Measurements from ENCODE around the gene AASDHPPT. TPM values are rescaled to one million over a fixed set of nuclear protein-coding genes. Genes with fewer than 3 reads are reported as not detected.

Gene AASDHPPT
- total RNA-seq, 1 experiment from 2014 or later, result 59.5 TPM

GRCh38 chr11:106043540-106043939 is 33.9 kb upstream of the AASDHPPT start:
- POLR2A ChIA-PET, result no interaction called here
- no peak overlapping the region for H3K4me2 ChIP-seq (ENCODE audit: low read length)
- H3K9me3 ChIP-seq (ENCODE audit: control insufficient read depth in 1 of 2, insufficient read depth in 1 of 2, low read depth in 1 of 2, low read length in 2 of 2), result no peaks in the 10 kb centered on the region
- H4K20me1 ChIP-seq (ENCODE audit: insufficient read depth), result no peaks in the 10 kb centered on the region
- no peak overlapping the region for H3K4me3 ChIP-seq (replicated peaks in 1 of 2; ENCODE audit: low read depth in 1 of 2, low read length in 2 of 2)
- RAD21 ChIA-PET (ENCODE audit: low non-redundant PET in 1 of 2, low total read pairs in 2 of 2, uncharacterized antibody in 2 of 2, unreplicated experiment in 2 of 2), result no interaction called here
- no peaks in the 10 kb centered on the region for H3K9me2 ChIP-seq (ENCODE audit: insufficient read depth)
- H3K4me1 ChIP-seq (ENCODE audit: control insufficient read depth in 1 of 2, insufficient read depth in 2 of 2, low read length in 2 of 2), result no peaks in the 10 kb centered on the region
- no peaks in the 10 kb centered on the region for H3K36me3 ChIP-seq (ENCODE audit: control insufficient read depth in 1 of 2, insufficient read depth in 2 of 2, low read length in 2 of 2)
- ATAC-seq (no peak), DNase-seq (ENCODE audit: low read depth, low spot score) (no peak)
- intact Hi-C loops (cut with micrococcal nuclease), result no loop called here
- no peak overlapping the region for H2AFZ ChIP-seq (ENCODE audit: low read depth, low read length, poor library complexity, severe bottlenecking)
- H3K79me2 ChIP-seq (ENCODE audit: insufficient read depth, low read length), result no peaks in the 10 kb centered on the region
- TF ChIP-seq SP1 (IDR thresholded peaks at IDR 0.05; ENCODE audit: low read depth) (no peak), FOSL1 (IDR thresholded peaks at IDR 0.05; ENCODE audit: low read depth) (no peak), ZFX (IDR thresholded peaks at IDR 0.05) (no peak), TCF7L2 (IDR thresholded peaks at IDR 0.05; ENCODE audit: borderline replicate concordance, extremely low read depth, insufficient read depth, insufficient read length) (no peak), CTCF (IDR thresholded peaks at IDR 0.05 in 2 of 3, conservative IDR thresholded peaks at IDR 0.05 in 1 of 3; ENCODE audit: borderline replicate concordance in 1 of 3, insufficient read depth in 1 of 3, low read depth in 2 of 3, low read length in 2 of 3) (no peak), POLR2A (IDR thresholded peaks at IDR 0.05; ENCODE audit: borderline replicate concordance, extremely low read depth, insufficient read depth, insufficient read length) (no peak), CEBPB (IDR thresholded peaks at IDR 0.05; ENCODE audit: low read depth) (no peak), ATF3 (IDR thresholded peaks at IDR 0.05) (no peak), MAX (IDR thresholded peaks at IDR 0.05) (no peak), EGR1 (IDR thresholded peaks at IDR 0.05; ENCODE audit: low read depth) (no peak), JUND (IDR thresholded peaks at IDR 0.05) (no peak), ZNF274 (IDR thresholded peaks at IDR 0.05; ENCODE audit: low read depth, low read length) (no peak), CBX3 (IDR thresholded peaks at IDR 0.05; ENCODE audit: low read depth) (no peak), YY1 (IDR thresholded peaks at IDR 0.05; ENCODE audit: extremely low read depth, insufficient replicate concordance, low read depth, low read length) (no peak), ZBTB33 (IDR thresholded peaks at IDR 0.05; ENCODE audit: extremely low read depth, insufficient replicate concordance, low read length) (no peak), EZH2phosphoT487 (IDR thresholded peaks at IDR 0.05; ENCODE audit: borderline replicate concordance) (no peak)
- no TSS peak for BruUV-seq (replicated peaks)
- H3K27me3 ChIP-seq (ENCODE audit: insufficient read depth, low read length), result no peaks in the 10 kb centered on the region
- no peak overlapping the region for H3K9ac ChIP-seq (ENCODE audit: low read length)
- H3K27ac ChIP-seq (ENCODE audit: low read depth, low read length), result no peak overlapping the region
- CTCF ChIA-PET, result no interaction called here
